ENCODE results near the gene SUN1. TPM values are rescaled to one million over a fixed set of nuclear protein-coding genes. Genes with fewer than 3 reads are reported as not detected.

SUN1 gene
- total and polyA plus RNA-seq, 2 experiments from 2014 or later, result 63.3 to 145 TPM

- TF ChIP-seq REST (IDR thresholded peaks at IDR 0.05; ENCODE audit: unreplicated experiment), result no peak
- TF ChIP-seq CREB1 (CRISPR knock-in tag; IDR thresholded peaks at IDR 0.05; ENCODE audit: low read depth), result no peak
- TF ChIP-seq CTCF (conservative IDR thresholded peaks at IDR 0.05; ENCODE audit: low read depth in 2 of 2), result no peak
- no peak for TF ChIP-seq EZH2phosphoT487 (IDR thresholded peaks at IDR 0.05; ENCODE audit: unreplicated experiment)
- no peak for TF ChIP-seq POLR2AphosphoS5 (IDR thresholded peaks at IDR 0.05; ENCODE audit: low read depth)
- TF ChIP-seq ETS1 (IDR thresholded peaks at IDR 0.05), result no peak
Observed at GRCh38 chr7:920351-921070, 88.2 kb downstream of the SUN1 start (continued).

GRCh38 chr7:921071-921461, 88.8 kb downstream of the SUN1 start:
- no peak overlapping the region for H3K27ac ChIP-seq (ENCODE audit: low read depth)
- ATAC-seq (no peak), DNase-seq (ENCODE audit: low spot score) (no peak)
- TF ChIP-seq ZNF331 (CRISPR knock-in tag; IDR thresholded peaks at IDR 0.05; ENCODE audit: low read depth) (no peak), CTCF (conservative IDR thresholded peaks at IDR 0.05; ENCODE audit: low read depth in 2 of 2) (no peak), REST (IDR thresholded peaks at IDR 0.05; ENCODE audit: unreplicated experiment) (no peak), ZNF114 (CRISPR knock-in tag; IDR thresholded peaks at IDR 0.05) (no peak), POLR2AphosphoS5 (IDR thresholded peaks at IDR 0.05; ENCODE audit: low read depth) (no peak), EZH2 (IDR thresholded peaks at IDR 0.05; ENCODE audit: low read depth, unreplicated experiment) (no peak), CREB1 (CRISPR knock-in tag; IDR thresholded peaks at IDR 0.05; ENCODE audit: low read depth) (no peak), ETS1 (IDR thresholded peaks at IDR 0.05) (no peak)
- no peaks in the 10 kb centered on the region for H3K36me3 ChIP-seq (ENCODE audit: insufficient read depth)
- H2AFZ ChIP-seq, result no peak overlapping the region
- no peak overlapping the region for H3K4me2 ChIP-seq
- no peaks in the 10 kb centered on the region for H3K79me2 ChIP-seq (replicated peaks; ENCODE audit: insufficient read depth)
- no peak overlapping the region for H3K4me3 ChIP-seq
- H3K27me3 Mint-ChIP-seq (ENCODE audit: insufficient read depth, low read depth, poor library complexity), result peaks cover 8% of the 10 kb centered on the region
- H3K4me1 ChIP-seq (ENCODE audit: insufficient read depth), result no peaks in the 10 kb centered on the region
- H3K36me3 Mint-ChIP-seq (ENCODE audit: low read depth), result no peaks in the 10 kb centered on the region
- H3K9me3 Mint-ChIP-seq, result no peaks in the 10 kb centered on the region
- no peaks in the 10 kb centered on the region for H3F3A ChIP-seq (replicated peaks; ENCODE audit: low read depth)
- H3K27me3 ChIP-seq (ENCODE audit: insufficient read depth), result no peaks in the 10 kb centered on the region
- H3K9me2 ChIP-seq (ENCODE audit: insufficient read depth), result no peaks in the 10 kb centered on the region
- H4K20me1 ChIP-seq (replicated peaks; ENCODE audit: insufficient read depth), result no peaks in the 10 kb centered on the region
- H3K27ac Mint-ChIP-seq, result no peak overlapping the region
- no peak overlapping the region for H3K4me3 Mint-ChIP-seq
- H3K4me1 Mint-ChIP-seq, result no peaks in the 10 kb centered on the region; the same call in 1 of the 3 replicates

All from GM23338 (cell line).